ENCODE results near the gene DNLZ. TPM values are rescaled to one million over a fixed set of nuclear protein-coding genes. Genes with fewer than 3 reads are reported as not detected.

Gene DNLZ
- total RNA-seq, 1 experiment from 2014 or later: 26.5 TPM

- BruUV-seq (replicated peaks): no TSS peak
- H3K27me3 ChIP-seq (ENCODE audit: control insufficient read depth, insufficient read depth, low read length): no peaks in the 10 kb centered on the region
- intact Hi-C loops (cut with micrococcal nuclease; ENCODE audit: unreplicated experiment): no loop called here
These were observed 2.3 kb upstream of the DNLZ start for GRCh38 chr9:136365775-136366222.

DNA sequence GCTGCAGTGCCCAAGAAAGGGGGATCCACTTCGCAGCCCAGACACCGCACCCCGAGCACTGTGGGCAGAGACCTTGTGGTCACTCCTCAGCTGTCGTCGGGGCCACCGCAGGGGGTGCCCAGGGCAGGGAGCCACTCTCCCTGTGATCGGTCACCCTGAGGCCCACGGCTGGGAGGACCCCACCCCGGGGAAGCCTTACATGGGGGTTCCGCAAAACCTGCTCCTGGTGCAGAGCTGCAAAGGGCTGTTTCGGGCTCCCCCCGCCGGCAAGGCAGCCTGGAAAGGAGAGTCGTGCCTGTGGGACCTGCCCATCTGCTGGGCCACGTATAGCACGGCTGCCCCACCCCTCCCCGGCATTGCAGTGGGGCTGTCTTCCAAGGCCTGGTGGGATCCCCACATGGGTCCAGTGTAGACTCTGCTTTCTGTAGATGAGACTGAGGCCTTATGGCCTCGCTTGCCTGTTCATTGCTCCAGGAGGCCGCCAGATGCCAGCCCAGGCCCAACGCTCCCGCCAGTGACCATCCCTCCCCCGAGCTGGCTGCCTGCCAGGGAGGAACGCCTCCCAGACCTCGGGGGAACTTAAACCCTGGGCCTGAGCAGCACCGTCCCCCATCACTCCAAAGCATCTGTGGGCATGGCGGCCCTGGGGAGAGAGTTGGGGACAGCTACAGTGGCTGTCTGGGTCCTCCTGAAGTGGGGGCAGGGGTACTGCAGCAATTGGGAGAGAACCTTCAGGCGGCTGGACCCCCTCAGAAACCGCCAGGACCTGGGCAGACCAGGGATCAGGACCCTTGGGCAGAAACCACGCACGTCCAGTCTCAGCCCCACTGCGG, 1.6 kb upstream of the DNLZ start:
- H3K4me1 ChIP-seq (ENCODE audit: control insufficient read depth, insufficient read depth, low read length): peaks cover 5% of the 10 kb centered on the region; the same call in 1 of the 2 replicates
- BruUV-seq (replicated peaks): no TSS peak
- DNase-seq (ENCODE audit: low read depth, low spot score) (no peak), ATAC-seq (no peak)
- ChIA-PET CTCF (no interaction called here), POLR2A (no interaction called here)
- intact Hi-C loops (cut with micrococcal nuclease; ENCODE audit: unreplicated experiment): no loop called here
- no peak for TF ChIP-seq TCF7L2 (IDR thresholded peaks at IDR 0.05; ENCODE audit: low read depth, low read length)
- TF ChIP-seq SIN3A (IDR thresholded peaks at IDR 0.05; ENCODE audit: borderline replicate concordance, insufficient read depth, low read depth, low read length): no peak
- TF ChIP-seq, protein P1, sequence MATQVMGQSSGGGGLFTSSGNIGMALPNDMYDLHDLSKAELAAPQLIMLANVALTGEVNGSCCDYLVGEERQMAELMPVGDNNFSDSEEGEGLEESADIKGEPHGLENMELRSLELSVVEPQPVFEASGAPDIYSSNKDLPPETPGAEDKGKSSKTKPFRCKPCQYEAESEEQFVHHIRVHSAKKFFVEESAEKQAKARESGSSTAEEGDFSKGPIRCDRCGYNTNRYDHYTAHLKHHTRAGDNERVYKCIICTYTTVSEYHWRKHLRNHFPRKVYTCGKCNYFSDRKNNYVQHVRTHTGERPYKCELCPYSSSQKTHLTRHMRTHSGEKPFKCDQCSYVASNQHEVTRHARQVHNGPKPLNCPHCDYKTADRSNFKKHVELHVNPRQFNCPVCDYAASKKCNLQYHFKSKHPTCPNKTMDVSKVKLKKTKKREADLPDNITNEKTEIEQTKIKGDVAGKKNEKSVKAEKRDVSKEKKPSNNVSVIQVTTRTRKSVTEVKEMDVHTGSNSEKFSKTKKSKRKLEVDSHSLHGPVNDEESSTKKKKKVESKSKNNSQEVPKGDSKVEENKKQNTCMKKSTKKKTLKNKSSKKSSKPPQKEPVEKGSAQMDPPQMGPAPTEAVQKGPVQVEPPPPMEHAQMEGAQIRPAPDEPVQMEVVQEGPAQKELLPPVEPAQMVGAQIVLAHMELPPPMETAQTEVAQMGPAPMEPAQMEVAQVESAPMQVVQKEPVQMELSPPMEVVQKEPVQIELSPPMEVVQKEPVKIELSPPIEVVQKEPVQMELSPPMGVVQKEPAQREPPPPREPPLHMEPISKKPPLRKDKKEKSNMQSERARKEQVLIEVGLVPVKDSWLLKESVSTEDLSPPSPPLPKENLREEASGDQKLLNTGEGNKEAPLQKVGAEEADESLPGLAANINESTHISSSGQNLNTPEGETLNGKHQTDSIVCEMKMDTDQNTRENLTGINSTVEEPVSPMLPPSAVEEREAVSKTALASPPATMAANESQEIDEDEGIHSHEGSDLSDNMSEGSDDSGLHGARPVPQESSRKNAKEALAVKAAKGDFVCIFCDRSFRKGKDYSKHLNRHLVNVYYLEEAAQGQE (IDR thresholded peaks at IDR 0.05; ENCODE audit: insufficient read depth in 1 of 2, low read depth in 2 of 2, low read length in 1 of 2): no peak
- TF ChIP-seq, protein P2, sequence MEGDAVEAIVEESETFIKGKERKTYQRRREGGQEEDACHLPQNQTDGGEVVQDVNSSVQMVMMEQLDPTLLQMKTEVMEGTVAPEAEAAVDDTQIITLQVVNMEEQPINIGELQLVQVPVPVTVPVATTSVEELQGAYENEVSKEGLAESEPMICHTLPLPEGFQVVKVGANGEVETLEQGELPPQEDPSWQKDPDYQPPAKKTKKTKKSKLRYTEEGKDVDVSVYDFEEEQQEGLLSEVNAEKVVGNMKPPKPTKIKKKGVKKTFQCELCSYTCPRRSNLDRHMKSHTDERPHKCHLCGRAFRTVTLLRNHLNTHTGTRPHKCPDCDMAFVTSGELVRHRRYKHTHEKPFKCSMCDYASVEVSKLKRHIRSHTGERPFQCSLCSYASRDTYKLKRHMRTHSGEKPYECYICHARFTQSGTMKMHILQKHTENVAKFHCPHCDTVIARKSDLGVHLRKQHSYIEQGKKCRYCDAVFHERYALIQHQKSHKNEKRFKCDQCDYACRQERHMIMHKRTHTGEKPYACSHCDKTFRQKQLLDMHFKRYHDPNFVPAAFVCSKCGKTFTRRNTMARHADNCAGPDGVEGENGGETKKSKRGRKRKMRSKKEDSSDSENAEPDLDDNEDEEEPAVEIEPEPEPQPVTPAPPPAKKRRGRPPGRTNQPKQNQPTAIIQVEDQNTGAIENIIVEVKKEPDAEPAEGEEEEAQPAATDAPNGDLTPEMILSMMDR (IDR thresholded peaks at IDR 0.05): no peak
- no peak for TF ChIP-seq POLR2AphosphoS5 (IDR thresholded peaks at IDR 0.05; ENCODE audit: low read depth, low read length)
- no peak overlapping the region for H3K4me3 ChIP-seq (ENCODE audit: low read depth in 2 of 2, low read length in 2 of 2)
- no peaks in the 10 kb centered on the region; the same call in 1 of the 2 replicates for H3K36me3 ChIP-seq (ENCODE audit: control insufficient read depth, insufficient read depth, low read length)
- H3K27me3 ChIP-seq (ENCODE audit: control insufficient read depth, insufficient read depth, low read length): no peaks in the 10 kb centered on the region
- no peak overlapping the region for H3K27ac ChIP-seq (ENCODE audit: low read length)
- H3K9me3 ChIP-seq (ENCODE audit: control insufficient read depth, insufficient read depth, low read depth, low read length): no peaks in the 10 kb centered on the region
- in situ Hi-C loops (cut with HindIII; ENCODE audit: low pct_unique_long_range_greater_than_20kb, low sequenced_read_pairs): no loop called here

More at GRCh38 chr9:136365775-136366222, 2.3 kb upstream of the DNLZ start:
- H3K4me1 ChIP-seq (ENCODE audit: control insufficient read depth, insufficient read depth, low read length): peaks cover 5% of the 10 kb centered on the region; the same call in 1 of the 2 replicates
- no peak for DNase-seq (ENCODE audit: low read depth, low spot score)
- no peak overlapping the region for H3K27ac ChIP-seq (ENCODE audit: low read length)
- in situ Hi-C loops (cut with HindIII; ENCODE audit: low pct_unique_long_range_greater_than_20kb, low sequenced_read_pairs): no loop called here
- ChIA-PET POLR2A (no interaction called here), CTCF (no interaction called here)
- H3K9me3 ChIP-seq (ENCODE audit: control insufficient read depth, insufficient read depth, low read depth, low read length): no peaks in the 10 kb centered on the region
- TF ChIP-seq TCF7L2 (IDR thresholded peaks at IDR 0.05; ENCODE audit: low read depth, low read length) (no peak), SIN3A (IDR thresholded peaks at IDR 0.05; ENCODE audit: borderline replicate concordance, insufficient read depth, low read depth, low read length) (no peak), POLR2AphosphoS5 (IDR thresholded peaks at IDR 0.05; ENCODE audit: low read depth, low read length) (no peak)
- TF ChIP-seq, protein P1 (IDR thresholded peaks at IDR 0.05; ENCODE audit: insufficient read depth in 1 of 2, low read depth in 2 of 2, low read length in 1 of 2): no peak
- TF ChIP-seq, protein P2 (IDR thresholded peaks at IDR 0.05): no peak
- no peak overlapping the region for H3K4me3 ChIP-seq (ENCODE audit: low read depth in 2 of 2, low read length in 2 of 2)
- H3K36me3 ChIP-seq (ENCODE audit: control insufficient read depth, insufficient read depth, low read length): no peaks in the 10 kb centered on the region; the same call in 1 of the 2 replicates
- no peak for ATAC-seq
